Measurements from ENCODE around the gene DISC1. TPM values are rescaled to one million over a fixed set of nuclear protein-coding genes. Genes with fewer than 3 reads are reported as not detected.
"Not testable (repeated sequence)": the region's sequence is repeated elsewhere in the genome, so short reads cannot be mapped to it uniquely, and the experiment has no call there.

Gene DISC1
- total RNA-seq, 1 experiment from 2014 or later = 1.8 TPM

DNA sequence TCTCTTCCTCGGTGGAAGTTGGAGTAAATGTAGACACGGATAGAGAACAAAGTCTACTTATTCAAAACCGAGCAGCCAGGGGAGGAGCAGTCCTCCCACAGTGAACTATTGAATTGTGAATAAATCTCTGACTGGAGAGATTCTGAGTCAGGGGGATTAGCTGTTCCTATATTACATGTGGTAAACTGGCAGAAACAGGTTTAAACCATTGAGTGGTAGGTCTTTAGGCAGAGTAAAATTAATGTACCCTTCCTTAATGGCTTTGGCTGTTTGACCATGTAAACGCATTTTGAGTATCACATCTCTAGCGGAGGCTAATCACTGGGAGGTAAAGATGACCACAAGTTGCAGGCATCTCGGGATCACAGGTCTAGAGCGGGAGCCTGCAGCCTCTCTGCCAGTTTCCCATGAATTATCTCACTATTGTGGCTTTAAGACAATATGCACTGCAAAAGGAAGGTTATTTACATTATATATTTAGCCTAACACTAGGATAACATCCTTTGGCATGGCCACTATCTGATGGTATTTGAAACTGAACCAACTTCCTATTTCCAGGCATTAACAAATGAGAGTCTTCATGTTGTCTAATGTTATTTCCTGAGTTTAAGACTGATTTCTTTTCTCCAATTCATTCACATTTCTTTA, 7.9 kb upstream of the DISC1 start:
- Histone ChIP-seq H3K27me3 (replicated peaks; ENCODE audit: insufficient read depth, low read depth, low read length, poor library complexity) (peaks cover 36% of the 10 kb centered on the region), H3K36me3 (ENCODE audit: insufficient read depth, low read length, poor library complexity, severe bottlenecking) (no peaks in the 10 kb centered on the region), H3K4me3 (ENCODE audit: low read depth, low read length, poor library complexity, severe bottlenecking) (no peak overlapping the region), H3K27ac (ENCODE audit: low read depth, low read length, poor library complexity, severe bottlenecking) (no peak overlapping the region), H3K4me1 (ENCODE audit: insufficient read depth, low read length, poor library complexity, severe bottlenecking) (no peaks in the 10 kb centered on the region), H3K9me3 (ENCODE audit: low read depth, low read length, poor library complexity, severe bottlenecking) (no peaks in the 10 kb centered on the region)
- intact Hi-C loops (cut with micrococcal nuclease; ENCODE audit: unreplicated experiment) = no loop called here
- DNase-seq (ENCODE audit: low spot score) = no peak
- BruUV-seq (replicated peaks) = no TSS peak
- TF ChIP-seq, protein P1, sequence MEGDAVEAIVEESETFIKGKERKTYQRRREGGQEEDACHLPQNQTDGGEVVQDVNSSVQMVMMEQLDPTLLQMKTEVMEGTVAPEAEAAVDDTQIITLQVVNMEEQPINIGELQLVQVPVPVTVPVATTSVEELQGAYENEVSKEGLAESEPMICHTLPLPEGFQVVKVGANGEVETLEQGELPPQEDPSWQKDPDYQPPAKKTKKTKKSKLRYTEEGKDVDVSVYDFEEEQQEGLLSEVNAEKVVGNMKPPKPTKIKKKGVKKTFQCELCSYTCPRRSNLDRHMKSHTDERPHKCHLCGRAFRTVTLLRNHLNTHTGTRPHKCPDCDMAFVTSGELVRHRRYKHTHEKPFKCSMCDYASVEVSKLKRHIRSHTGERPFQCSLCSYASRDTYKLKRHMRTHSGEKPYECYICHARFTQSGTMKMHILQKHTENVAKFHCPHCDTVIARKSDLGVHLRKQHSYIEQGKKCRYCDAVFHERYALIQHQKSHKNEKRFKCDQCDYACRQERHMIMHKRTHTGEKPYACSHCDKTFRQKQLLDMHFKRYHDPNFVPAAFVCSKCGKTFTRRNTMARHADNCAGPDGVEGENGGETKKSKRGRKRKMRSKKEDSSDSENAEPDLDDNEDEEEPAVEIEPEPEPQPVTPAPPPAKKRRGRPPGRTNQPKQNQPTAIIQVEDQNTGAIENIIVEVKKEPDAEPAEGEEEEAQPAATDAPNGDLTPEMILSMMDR (conservative IDR thresholded peaks at IDR 0.05; ENCODE audit: low read depth, low read length) = no peak
- no peak for TF ChIP-seq EZH2 (IDR thresholded peaks at IDR 0.05; ENCODE audit: borderline replicate concordance, low read depth, low read length, poor library complexity, severe bottlenecking)
- ChIA-PET POLR2A (ENCODE audit: low non-redundant PET) (no interaction called here), CTCF (no interaction called here)

DNA sequence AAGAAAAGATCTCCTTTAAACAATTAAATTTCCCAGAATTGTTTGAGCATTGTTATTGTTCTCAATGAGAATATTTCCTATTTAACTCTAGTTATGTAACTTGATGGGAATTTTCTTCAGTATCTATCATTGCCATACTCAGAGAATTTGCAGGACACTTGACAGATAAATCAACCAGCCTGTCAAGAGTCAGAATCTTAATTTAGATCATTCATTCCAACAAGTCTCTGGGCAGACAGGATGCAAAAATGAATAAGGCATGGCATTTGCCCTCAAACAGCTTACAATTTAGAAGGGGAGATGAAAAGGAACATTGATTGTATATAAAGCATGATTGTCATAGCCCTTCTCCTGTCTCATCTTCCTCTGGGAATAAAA, 7.3 kb upstream of the DISC1 start:
- Histone ChIP-seq H3K27me3 (replicated peaks; ENCODE audit: insufficient read depth, low read depth, low read length, poor library complexity) (peaks cover 36% of the 10 kb centered on the region), H3K4me1 (ENCODE audit: insufficient read depth, low read length, poor library complexity, severe bottlenecking) (no peaks in the 10 kb centered on the region), H3K27ac (ENCODE audit: low read depth, low read length, poor library complexity, severe bottlenecking) (no peak overlapping the region), H3K9me3 (ENCODE audit: low read depth, low read length, poor library complexity, severe bottlenecking) (no peaks in the 10 kb centered on the region), H3K36me3 (ENCODE audit: insufficient read depth, low read length, poor library complexity, severe bottlenecking) (no peaks in the 10 kb centered on the region), H3K4me3 (ENCODE audit: low read depth, low read length, poor library complexity, severe bottlenecking) (no peak overlapping the region)
- ChIA-PET POLR2A (ENCODE audit: low non-redundant PET) (no interaction called here), CTCF (no interaction called here)
- no peak for DNase-seq (ENCODE audit: low spot score)
- no TSS peak for BruUV-seq (replicated peaks)
- intact Hi-C loops (cut with micrococcal nuclease; ENCODE audit: unreplicated experiment) = no loop called here
- no peak for TF ChIP-seq EZH2 (IDR thresholded peaks at IDR 0.05; ENCODE audit: borderline replicate concordance, low read depth, low read length, poor library complexity, severe bottlenecking)
- TF ChIP-seq, protein P1 (conservative IDR thresholded peaks at IDR 0.05; ENCODE audit: low read depth, low read length) = no peak

DNA sequence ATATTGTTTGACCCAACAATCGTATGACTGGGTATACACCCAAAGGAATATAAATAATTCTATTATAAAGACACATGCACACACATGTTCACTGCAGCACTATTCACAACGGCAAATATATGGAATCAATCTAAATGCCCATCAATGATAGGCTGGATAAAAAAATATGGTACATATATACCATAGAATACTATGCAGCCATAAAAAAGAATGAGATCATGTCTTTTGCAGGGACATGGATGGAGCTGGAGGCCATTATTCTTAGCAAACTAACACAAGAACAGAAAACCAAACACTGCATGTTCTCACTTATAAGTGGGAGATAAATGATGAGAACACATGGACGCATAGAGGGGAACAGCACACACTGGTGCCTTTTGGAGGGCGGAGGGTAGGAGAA, 1.5 kb upstream of the DISC1 start:
- BruUV-seq (replicated peaks); H3K27ac ChIP-seq (ENCODE audit: low read depth, low read length, poor library complexity, severe bottlenecking); intact Hi-C loops (cut with micrococcal nuclease; ENCODE audit: unreplicated experiment); DNase-seq (ENCODE audit: low spot score); H3K9me3 ChIP-seq (ENCODE audit: low read depth, low read length, poor library complexity, severe bottlenecking); CTCF ChIA-PET; H3K36me3 ChIP-seq (ENCODE audit: insufficient read depth, low read length, poor library complexity, severe bottlenecking); H3K4me3 ChIP-seq (ENCODE audit: low read depth, low read length, poor library complexity, severe bottlenecking); POLR2A ChIA-PET (ENCODE audit: low non-redundant PET): not testable (repeated sequence)
- peaks cover 10% of the 10 kb centered on the region for H3K4me1 ChIP-seq (ENCODE audit: insufficient read depth, low read length, poor library complexity, severe bottlenecking)
- H3K27me3 ChIP-seq (replicated peaks; ENCODE audit: insufficient read depth, low read depth, low read length, poor library complexity) = peaks cover 26% of the 10 kb centered on the region

DNA sequence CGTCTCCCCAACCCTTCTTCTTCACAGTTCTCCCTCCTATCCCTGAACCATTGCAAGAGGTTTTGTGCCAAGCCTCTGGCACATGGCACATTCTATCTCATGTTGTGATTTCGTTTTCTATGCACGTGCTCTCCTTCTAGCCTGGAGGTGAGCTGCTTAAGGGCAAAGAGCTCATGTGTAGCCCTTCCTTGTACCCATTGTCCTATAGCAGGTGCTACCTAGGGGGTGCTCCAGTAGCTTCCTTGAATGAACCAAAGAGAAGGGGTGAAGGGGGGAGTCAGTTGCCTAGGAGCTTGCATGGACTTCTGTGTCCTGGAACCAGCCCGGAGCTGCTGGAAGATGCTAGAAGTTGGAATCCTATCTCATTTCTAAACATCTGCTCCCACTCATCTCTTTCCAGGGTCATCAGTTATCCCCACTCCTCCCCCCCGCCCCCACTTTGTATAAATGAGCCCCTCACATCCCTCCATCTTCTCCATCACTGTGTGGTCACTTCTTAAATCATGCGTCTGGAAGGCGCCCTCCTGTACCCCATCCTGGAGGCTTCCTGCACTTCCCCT, 535 bp upstream of the DISC1 start:
- ChIA-PET CTCF (no interaction called here), POLR2A (ENCODE audit: low non-redundant PET) (no interaction called here)
- peaks cover 20% of the 10 kb centered on the region for H3K27me3 ChIP-seq (replicated peaks; ENCODE audit: insufficient read depth, low read depth, low read length, poor library complexity)
- H3K9me3 ChIP-seq (ENCODE audit: low read depth, low read length, poor library complexity, severe bottlenecking) = no peaks in the 10 kb centered on the region
- H3K27ac ChIP-seq (ENCODE audit: low read depth, low read length, poor library complexity, severe bottlenecking) = no peak overlapping the region
- peaks cover 10% of the 10 kb centered on the region for H3K4me1 ChIP-seq (ENCODE audit: insufficient read depth, low read length, poor library complexity, severe bottlenecking)
- no TSS peak for BruUV-seq (replicated peaks)
- H3K36me3 ChIP-seq (ENCODE audit: insufficient read depth, low read length, poor library complexity, severe bottlenecking) = no peaks in the 10 kb centered on the region
- TF ChIP-seq, protein P1 (conservative IDR thresholded peaks at IDR 0.05; ENCODE audit: low read depth, low read length) = no peak
- TF ChIP-seq EZH2 (IDR thresholded peaks at IDR 0.05; ENCODE audit: borderline replicate concordance, low read depth, low read length, poor library complexity, severe bottlenecking) = no peak
- no peak for DNase-seq (ENCODE audit: low spot score)
- H3K4me3 ChIP-seq (ENCODE audit: low read depth, low read length, poor library complexity, severe bottlenecking) = peak overlapping the region; percentile 71
- intact Hi-C loops (cut with micrococcal nuclease; ENCODE audit: unreplicated experiment) = no loop called here
